Measurements from ENCODE around the gene CSTF2T.

Gene CSTF2T

GRCh38 chr10:51667678-51668335, 31.6 kb downstream of the CSTF2T start:
- TF ChIP-seq SCRT2 (tag by site-specific recombination; IDR thresholded peaks at IDR 0.05) (peak; percentile 53; the same call in 1 of the 2 replicates), BCL6B (tag by site-specific recombination; IDR thresholded peaks at IDR 0.05) (no peak), ZNF629 (tag by site-specific recombination; IDR thresholded peaks at IDR 0.05) (0 out of 2 replicates have a peak, but pooled peaks have one; percentile 13)
- Histone ChIP-seq H3K4me3 (ENCODE audit: low read depth, low read length) (no peak overlapping the region), H3K27ac (ENCODE audit: extremely low read depth, low read depth, low read length) (no peak overlapping the region), H3K9me3 (ENCODE audit: control insufficient read depth, insufficient read depth, low read depth, low read length) (no peaks in the 10 kb centered on the region), H3K36me3 (ENCODE audit: control insufficient read depth in 2 of 2, insufficient read depth in 1 of 2, low read length in 2 of 2) (no peaks in the 10 kb centered on the region), H3K4me1 (ENCODE audit: control insufficient read depth, insufficient read depth, low read length) (peaks cover 8% of the 10 kb centered on the region)
- ChIA-PET POLR2A (no interaction called here), CTCF (no interaction called here)

GRCh38 chr10:51666456-51666855, 32.9 kb downstream of the CSTF2T start:
- TF ChIP-seq ZNF416 (tag by site-specific recombination; IDR thresholded peaks at IDR 0.05), result no peak
- no peak for TF ChIP-seq ZNF768 (tag by site-specific recombination; IDR thresholded peaks at IDR 0.05)
- ChIA-PET CTCF (no interaction called here), POLR2A (no interaction called here)
- no peaks in the 10 kb centered on the region for H3K36me3 ChIP-seq (ENCODE audit: control insufficient read depth in 2 of 2, insufficient read depth in 1 of 2, low read length in 2 of 2)
- H3K27ac ChIP-seq (ENCODE audit: extremely low read depth, low read depth, low read length), result no peak overlapping the region
- no peaks in the 10 kb centered on the region for H3K9me3 ChIP-seq (ENCODE audit: control insufficient read depth, insufficient read depth, low read depth, low read length)
- no peak overlapping the region for H3K4me3 ChIP-seq (ENCODE audit: low read depth, low read length)
- peaks cover 8% of the 10 kb centered on the region for H3K4me1 ChIP-seq (ENCODE audit: control insufficient read depth, insufficient read depth, low read length)

GRCh38 chr10:51663086-51663485, 36.3 kb downstream of the CSTF2T start:
- ChIA-PET POLR2A (interaction anchor here (0.6 kb wide), 1 partner anchor 91 kb away, joined by 4 read pairs; no protein-coding TSS in a partner anchor), CTCF (no interaction called here)
- no peak for TF ChIP-seq ZNF175 (tag by site-specific recombination; IDR thresholded peaks at IDR 0.05)
- TF ChIP-seq ZNF792 (tag by site-specific recombination; IDR thresholded peaks at IDR 0.05), result no peak
- no peak for TF ChIP-seq ZNF501 (tag by site-specific recombination; IDR thresholded peaks at IDR 0.05)
- no peak for TF ChIP-seq ZNF155 (tag by site-specific recombination; IDR thresholded peaks at IDR 0.05)
- TF ChIP-seq ZNF610 (tag by site-specific recombination; IDR thresholded peaks at IDR 0.05; ENCODE audit: borderline replicate concordance), result no peak
- TF ChIP-seq ELK4 (IDR thresholded peaks at IDR 0.05; ENCODE audit: borderline replicate concordance, low read depth, low read length), result no peak
- no peak for TF ChIP-seq PRDM1 (tag by site-specific recombination; IDR thresholded peaks at IDR 0.05)
- TF ChIP-seq ZNF768 (tag by site-specific recombination; IDR thresholded peaks at IDR 0.05), result no peak
- TF ChIP-seq SP7 (tag by site-specific recombination; IDR thresholded peaks at IDR 0.05), result no peak
- no peak for TF ChIP-seq ZNF112 (tag by site-specific recombination; IDR thresholded peaks at IDR 0.05)
- no peak for TF ChIP-seq KLF7 (tag by site-specific recombination; IDR thresholded peaks at IDR 0.05; ENCODE audit: borderline replicate concordance)
- TF ChIP-seq HOXC10 (CRISPR knock-in tag; IDR thresholded peaks at IDR 0.05), result no peak
- TF ChIP-seq ZEB2 (tag by site-specific recombination; IDR thresholded peaks at IDR 0.05), result no peak
- Histone ChIP-seq H3K4me3 (ENCODE audit: low read depth, low read length) (no peak overlapping the region), H3K36me3 (ENCODE audit: control insufficient read depth in 2 of 2, insufficient read depth in 1 of 2, low read length in 2 of 2) (no peaks in the 10 kb centered on the region), H3K27ac (ENCODE audit: extremely low read depth, low read depth, low read length) (no peak overlapping the region), H3K4me1 (ENCODE audit: control insufficient read depth, insufficient read depth, low read length) (peaks cover 7% of the 10 kb centered on the region), H3K9me3 (ENCODE audit: control insufficient read depth, insufficient read depth, low read depth, low read length) (no peaks in the 10 kb centered on the region)

GRCh38 chr10:51659344-51659743, 40.1 kb downstream of the CSTF2T start:
- Histone ChIP-seq H3K27ac (ENCODE audit: extremely low read depth, low read depth, low read length) (no peak overlapping the region), H3K4me1 (ENCODE audit: control insufficient read depth, insufficient read depth, low read length) (peaks cover 20% of the 10 kb centered on the region), H3K36me3 (ENCODE audit: control insufficient read depth in 2 of 2, insufficient read depth in 1 of 2, low read length in 2 of 2) (no peaks in the 10 kb centered on the region), H3K4me3 (ENCODE audit: low read depth, low read length) (no peak overlapping the region), H3K9me3 (ENCODE audit: control insufficient read depth, insufficient read depth, low read depth, low read length) (no peaks in the 10 kb centered on the region)
- CTCF ChIA-PET, result no interaction called here
- POLR2A ChIA-PET, result no interaction called here
- TF ChIP-seq REST (tag by site-specific recombination; IDR thresholded peaks at IDR 0.05) (no peak), PRDM6 (tag by site-specific recombination; IDR thresholded peaks at IDR 0.05) (no peak), KLF7 (tag by site-specific recombination; IDR thresholded peaks at IDR 0.05; ENCODE audit: borderline replicate concordance) (no peak), SETDB1 (IDR thresholded peaks at IDR 0.05; ENCODE audit: insufficient read length, low read length) (no peak), OVOL3 (tag by site-specific recombination; IDR thresholded peaks at IDR 0.05) (no peak), ZNF114 (tag by site-specific recombination; IDR thresholded peaks at IDR 0.05) (no peak)
